ENCODE results near the gene TLCD1. TPM values are rescaled to one million over a fixed set of nuclear protein-coding genes. Genes with fewer than 3 reads are reported as not detected.

TLCD1 gene
- total and polyA plus RNA-seq, 2 of the 8 experiments (the other 6 are each of a cell fraction or from before 2014, with no cell fraction given), result 40.7 to 128 TPM

DNA sequence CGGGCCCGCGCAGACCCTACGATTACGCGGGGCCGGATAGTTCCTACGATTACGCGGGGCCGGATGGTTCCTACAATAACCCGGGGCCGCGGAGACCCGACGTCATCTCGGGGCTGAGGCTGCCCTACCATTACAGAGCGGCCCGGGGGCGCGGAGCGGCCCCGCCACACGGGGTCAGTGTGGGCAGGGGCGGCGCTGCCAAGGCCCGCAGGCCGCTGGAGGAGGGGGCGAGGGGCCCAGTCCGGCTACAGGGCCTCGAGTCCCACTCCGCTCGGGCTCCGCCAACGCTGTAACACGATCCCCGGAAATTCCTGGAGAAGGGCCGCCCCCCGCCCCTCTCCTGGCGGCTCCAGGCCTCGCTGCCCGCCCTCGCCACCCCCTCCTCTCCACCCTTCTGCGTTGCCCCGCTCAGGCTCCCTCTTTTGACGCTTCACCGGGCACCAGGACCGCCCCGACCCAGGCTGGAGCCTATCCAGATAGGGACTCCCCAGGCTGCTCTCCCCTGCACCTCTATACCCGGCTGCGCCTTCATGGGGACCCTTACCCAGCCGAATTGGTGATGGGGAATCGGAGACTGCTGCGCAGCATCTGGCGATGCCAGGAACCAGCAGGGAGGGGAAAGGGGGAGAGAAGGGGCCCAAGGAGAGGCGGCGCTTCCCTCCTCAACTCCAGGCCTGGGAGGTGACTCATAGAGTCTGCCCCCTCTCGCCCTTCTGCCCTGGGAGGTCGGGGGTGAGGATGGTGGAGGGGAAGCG lies 8.3 kb downstream of the TLCD1 start, which contains the start of gene RAB34 (continued):
- TF ChIP-seq CEBPB (IDR thresholded peaks at IDR 0.05; ENCODE audit: low read depth, low read length) (no peak), CHD7 (IDR thresholded peaks at IDR 0.05; ENCODE audit: insufficient replicate concordance, low read length) (no peak), SRF (IDR thresholded peaks at IDR 0.05; ENCODE audit: low read depth, low read length) (no peak), JUND (IDR thresholded peaks at IDR 0.05; ENCODE audit: low read length) (peak; percentile 90), CHD1 (IDR thresholded peaks at IDR 0.05; ENCODE audit: low read depth, low read length) (no peak), ZNF274 (IDR thresholded peaks at IDR 0.05; ENCODE audit: borderline replicate concordance, extremely low read depth, low read length) (no peak), RXRA (IDR thresholded peaks at IDR 0.05; ENCODE audit: insufficient read depth, low read depth, low read length) (no peak), POLR2AphosphoS5 (IDR thresholded peaks at IDR 0.05; ENCODE audit: low read depth, low read length) (peak; percentile 59), HDAC6 (IDR thresholded peaks at IDR 0.05; ENCODE audit: low read depth, low read length) (no peak)
